Naive thymus-derived CD4-positive, alpha-beta T cell (primary cell): ENCODE measurements around the gene LMNTD2. TPM values are rescaled to one million over a fixed set of nuclear protein-coding genes. Genes with fewer than 3 reads are reported as not detected.

Source experiments
- ATAC-seq: fragments of 150-1000 bp; cut with Tn5 transposase; 2 replicates; pipeline ENCODE4 v1.10.0; 2021; ENCODE audit warnings: mild to moderate bottlenecking, moderate library complexity
- CTCF ChIA-PET: fragments of 350-600 bp; sonication (Branson Sonifier 250); formaldehyde crosslinking; loops from one replicate; lab custom pipeline; 2021; ENCODE audit warnings: antibody characterized with exemption; lab: Charles Lee
- POLR2A ChIA-PET: fragments of 350-600 bp; sonication (Branson Sonifier 250); formaldehyde crosslinking; loops from one replicate; lab custom pipeline; 2021; ENCODE audit warnings: antibody characterized with exemption, inconsistent platforms; lab: Charles Lee
- DNase-seq, 9 donors: peaks; one replicate each; pipeline versions ENCODE4 v3.0.0 to v3.0.0-alpha.2; 2020 to 2022; ENCODE audit warnings: mixed read lengths in 1 of 9
- H3K27ac ChIP-seq: one replicate; pipeline ENCODE4 v1.7.0; 2013; ENCODE audit warnings: mild to moderate bottlenecking, low read depth, low read length, moderate library complexity
- H3K27me3 ChIP-seq, 2 donors: one replicate each; pipeline ENCODE4 v1.7.0; 2013; ENCODE audit warnings: low read length in 2 of 2, mild to moderate bottlenecking in 2 of 2, moderate library complexity in 2 of 2; ENCODE audit not compliant: control insufficient read depth in 2 of 2, insufficient read depth in 2 of 2
- H3K36me3 ChIP-seq, 3 experiments: 1 replicate in 2 of 3; 2 replicates in 1 of 3; pipeline ENCODE4 v1.7.0; 2013; ENCODE audit warnings: low read length in 3 of 3, mild to moderate bottlenecking in 3 of 3, moderate library complexity in 1 of 3; ENCODE audit not compliant: insufficient read depth in 3 of 3, control insufficient read depth in 2 of 3
- H3K4me1 ChIP-seq, 2 donors: one replicate each; pipeline ENCODE4 v1.7.0; 2013; ENCODE audit warnings: low read length in 2 of 2, mild to moderate bottlenecking in 2 of 2, moderate library complexity in 1 of 2; ENCODE audit not compliant: control insufficient read depth in 2 of 2, insufficient read depth in 2 of 2
- H3K4me3 ChIP-seq: 2 replicates; pipeline ENCODE4 v1.7.0; 2013; ENCODE audit warnings: mild to moderate bottlenecking, low read length
- H3K9me3 ChIP-seq, 3 experiments: 1 replicate in 2 of 3; 2 replicates in 1 of 3; pipeline ENCODE4 v1.7.0; 2013; ENCODE audit warnings: low read length in 3 of 3; ENCODE audit not compliant: control insufficient read depth in 2 of 3
- H3K27ac Mint-ChIP-seq, 9 donors: one replicate each; pipeline ENCODE4 v1.8.0; 2020 to 2022; ENCODE audit warnings: mixed read lengths in 9 of 9, mild to moderate bottlenecking in 8 of 9, moderate library complexity in 5 of 9, inconsistent platforms in 2 of 9
- H3K27me3 Mint-ChIP-seq, 5 donors: one replicate each; pipeline ENCODE4 v1.8.0; 2021 to 2022; ENCODE audit warnings: mixed read lengths in 5 of 5, mild to moderate bottlenecking in 1 of 5
- H3K36me3 Mint-ChIP-seq, 5 donors: one replicate each; pipeline ENCODE4 v1.8.0; 2020 to 2022; ENCODE audit warnings: mixed read lengths in 5 of 5, mild to moderate bottlenecking in 3 of 5, inconsistent platforms in 1 of 5
- H3K4me1 Mint-ChIP-seq, 7 donors: one replicate each; pipeline ENCODE4 v1.8.0; 2020 to 2022; ENCODE audit warnings: mixed read lengths in 7 of 7, mild to moderate bottlenecking in 3 of 7, inconsistent platforms in 1 of 7
- H3K4me3 Mint-ChIP-seq, 10 donors: one replicate each; pipeline ENCODE4 v1.8.0; 2020 to 2022; ENCODE audit warnings: mild to moderate bottlenecking in 10 of 10, mixed read lengths in 10 of 10, moderate library complexity in 6 of 10, inconsistent platforms in 2 of 10
- H3K9me3 Mint-ChIP-seq, 11 donors: one replicate each; pipeline ENCODE4 v1.8.0; 2020 to 2022; ENCODE audit warnings: mixed read lengths in 11 of 11, mild to moderate bottlenecking in 4 of 11, inconsistent platforms in 1 of 11, moderate library complexity in 1 of 11
- intact Hi-C, 2 donors: fragments of 100-400 bp; cut with micrococcal nuclease; formaldehyde crosslinking; loops; one replicate each; pipeline ENCODE4 v1.15.1; 2023
- polyA plus RNA-seq, 2 donors: library from polyadenylated mRNA; unstranded; fragments of 300-500 nt; fragmentation: Illumina TruSeq; gene quantifications; one replicate each; pipeline ENCODE4 v1.2.3, GENCODE V29; 2021
- total RNA-seq, 6 experiments: library from RNA in 5 of 6; stranded (reverse) in 5 of 6; gene quantifications; 1 replicate in 5 of 6; 2 replicates in 1 of 6; pipeline ENCODE4 v1.2.3 and lab custom pipeline; 2021 to 2026

The LMNTD2 gene
- total and polyA plus RNA-seq, 7 experiments from 2014 or later, result 2.3 to 14.7 (median 9.0) TPM

DNA sequence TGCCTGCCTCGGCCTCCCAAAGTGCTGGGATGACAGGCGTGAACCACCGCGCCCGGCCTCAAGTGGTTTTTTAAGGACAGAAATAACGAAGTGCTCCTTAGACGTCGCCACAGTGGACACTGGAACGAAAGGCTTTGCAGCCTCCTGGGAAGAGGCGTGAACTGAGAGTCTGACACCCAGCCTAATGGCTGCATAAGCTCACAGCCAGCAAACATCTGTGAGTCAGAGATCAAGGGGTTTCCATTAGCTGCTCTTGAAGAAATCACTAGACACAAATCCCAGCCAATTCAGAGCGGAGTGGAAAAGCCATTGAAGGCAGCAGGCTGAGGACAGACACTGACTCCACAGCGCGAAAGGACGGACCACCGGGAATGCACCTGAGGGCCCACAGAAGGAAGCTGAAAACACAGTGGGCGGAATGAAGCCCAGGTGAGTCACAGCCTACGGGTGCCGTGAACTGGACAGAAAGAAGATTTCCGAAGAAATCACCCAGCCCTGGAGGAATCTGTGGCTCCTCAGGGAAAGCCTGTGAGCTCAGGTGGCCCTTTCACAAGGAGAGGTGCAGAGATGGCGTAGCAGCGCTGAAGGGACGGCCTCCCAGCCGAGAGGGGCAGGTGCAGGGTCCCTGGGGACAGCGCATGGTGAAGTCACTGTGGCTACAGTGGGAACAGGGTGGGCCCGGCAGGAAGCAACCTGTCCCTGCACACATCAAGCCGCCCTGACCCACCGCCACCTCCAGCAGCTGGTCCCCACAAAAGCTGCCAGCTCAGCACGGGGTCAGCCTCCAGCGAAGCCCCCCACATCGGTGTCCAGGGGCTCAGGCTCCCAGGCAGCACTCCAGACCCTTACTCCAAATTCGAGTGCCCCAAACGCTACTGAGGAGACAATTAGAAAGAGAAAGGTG lies 11.6 kb downstream of the LMNTD2 start:
- intact Hi-C loops, result no loop called here
- Histone ChIP-seq H3K27me3 (no peaks in the 10 kb centered on the region), H3K4me1 (peaks cover 0 to 6% of the 10 kb centered on the region in 2 donors), H3K27ac (no peak overlapping the region), H3K4me3 (no peak overlapping the region), H3K36me3 (no peaks in the 10 kb centered on the region), H3K9me3 (no peaks in the 10 kb centered on the region)
- Mint-ChIP-seq H3K36me3 (no peaks in the 10 kb centered on the region), H3K4me3 (no peak overlapping the region), H3K9me3 (no peaks in the 10 kb centered on the region), H3K27me3 (no peaks in the 10 kb centered on the region), H3K27ac (no peak overlapping the region), H3K4me1 (peaks cover 0 to 7% (median 0%) of the 10 kb centered on the region in 7 donors)
- DNase-seq (no peak), ATAC-seq (no peak)
- ChIA-PET POLR2A (interaction anchor here (1.4 kb wide), 1 partner anchor 13 kb away, joined by 3 read pairs; no protein-coding TSS in a partner anchor), CTCF (no interaction called here)

DNA sequence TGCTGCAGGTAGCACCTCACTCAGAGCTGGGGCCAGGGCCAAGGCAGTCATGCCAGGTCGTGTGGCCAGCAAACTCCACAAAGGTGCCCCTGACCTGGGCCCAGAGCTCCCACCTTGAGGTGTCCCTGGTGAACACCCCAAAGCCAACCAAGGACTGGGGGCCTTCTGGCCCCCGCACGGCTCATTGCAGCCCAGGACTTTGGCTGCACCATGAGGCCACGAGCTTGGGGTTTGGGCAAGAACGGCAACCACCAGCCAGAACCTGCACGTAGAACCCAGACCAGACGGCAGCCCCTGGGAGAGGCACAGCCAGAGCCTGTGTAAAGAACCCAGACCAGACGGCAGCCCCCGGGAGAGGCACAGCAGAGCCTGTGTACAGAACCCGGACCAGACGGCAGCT lies 15.4 kb downstream of the LMNTD2 start:
- Histone ChIP-seq H3K36me3 (no peaks in the 10 kb centered on the region), H3K9me3 (no peaks in the 10 kb centered on the region), H3K4me3 (no peak overlapping the region), H3K27me3 (no peaks in the 10 kb centered on the region), H3K4me1 (no peaks in the 10 kb centered on the region), H3K27ac (no peak overlapping the region)
- no peak overlapping the region for H3K27ac Mint-ChIP-seq
- no peaks in the 10 kb centered on the region for H3K27me3 Mint-ChIP-seq
- DNase-seq (no peak), ATAC-seq (no peak)
- no peak overlapping the region for H3K4me3 Mint-ChIP-seq
- intact Hi-C loops, result no loop called here
- H3K36me3 Mint-ChIP-seq, result peaks cover 0 to 2% (median 0%) of the 10 kb centered on the region in 5 donors
- H3K4me1 Mint-ChIP-seq, result peaks cover 0 to 4% (median 0%) of the 10 kb centered on the region in 7 donors
- no peaks in the 10 kb centered on the region for H3K9me3 Mint-ChIP-seq
- ChIA-PET CTCF (interaction anchor here (0.6 kb wide), 1 partner anchor 257 kb away, joined by 3 read pairs; no protein-coding TSS in a partner anchor), POLR2A (interaction anchor here (0.8 to 1.5 kb wide), 3 partner anchors 9 to 151 kb away, joined by 3 to 4 read pairs (median 3); partner anchors contain the start of gene TMEM80)

DNA sequence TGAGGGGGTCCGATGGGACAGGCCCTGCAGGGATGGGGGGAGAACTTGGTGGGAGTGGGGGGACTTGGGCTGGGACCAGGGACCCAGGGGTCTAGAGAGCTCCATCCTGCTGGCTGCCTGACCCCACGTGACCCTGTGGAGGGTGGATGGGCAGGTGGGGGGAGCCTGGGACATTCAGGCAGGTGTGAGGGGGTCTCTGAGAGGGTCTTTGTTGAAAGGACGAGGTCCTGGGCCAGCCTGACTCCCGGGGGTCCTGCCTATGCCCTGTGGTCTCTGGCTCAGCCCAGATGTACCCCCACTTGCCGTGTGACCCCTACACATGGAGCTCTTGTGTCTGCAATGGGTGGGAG lies 15.7 kb downstream of the LMNTD2 start:
- Histone ChIP-seq H3K36me3 (no peaks in the 10 kb centered on the region), H3K4me1 (no peaks in the 10 kb centered on the region), H3K27me3 (no peaks in the 10 kb centered on the region), H3K9me3 (no peaks in the 10 kb centered on the region), H3K4me3 (no peak overlapping the region), H3K27ac (no peak overlapping the region)
- H3K27me3 Mint-ChIP-seq, result no peaks in the 10 kb centered on the region
- H3K27ac Mint-ChIP-seq, result no peak overlapping the region
- peaks cover 0 to 4% (median 0%) of the 10 kb centered on the region in 7 donors for H3K4me1 Mint-ChIP-seq
- ATAC-seq, result no peak
- CTCF ChIA-PET, result interaction anchor here (0.6 kb wide), 1 partner anchor 257 kb away, joined by 3 read pairs; no protein-coding TSS in a partner anchor
- H3K36me3 Mint-ChIP-seq, result peaks cover 0 to 2% (median 0%) of the 10 kb centered on the region in 5 donors
- no peak for DNase-seq
- H3K4me3 Mint-ChIP-seq, result no peak overlapping the region
- intact Hi-C loops, result no loop called here
- POLR2A ChIA-PET, result interaction anchor here (0.8 to 1.5 kb wide), 2 partner anchors 11 to 151 kb away, joined by 3 to 4 read pairs; partner anchors contain the start of gene TMEM80
- no peaks in the 10 kb centered on the region for H3K9me3 Mint-ChIP-seq

DNA sequence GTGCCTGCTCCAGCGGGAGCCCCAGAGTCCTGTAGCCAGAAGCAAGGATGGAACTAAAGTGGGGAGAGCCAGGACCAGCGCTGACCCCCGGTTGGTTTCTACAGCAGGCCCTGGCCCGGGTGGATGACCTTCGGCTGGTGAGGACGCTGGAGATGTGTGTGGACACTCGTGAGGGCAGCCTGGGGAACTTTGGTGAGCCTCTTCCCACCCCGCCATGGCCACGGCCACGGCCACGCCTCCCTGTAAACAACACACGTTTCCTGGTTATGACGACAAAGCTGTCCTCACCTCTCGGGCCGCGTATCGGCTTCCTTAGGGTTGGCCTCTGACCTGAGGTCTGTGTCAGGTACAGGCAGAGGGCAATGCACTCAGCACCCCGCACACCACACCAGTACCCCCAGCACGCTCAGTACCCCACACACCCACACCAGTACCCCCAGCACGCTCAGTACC lies 19.1 kb downstream of the LMNTD2 start:
- H3K27ac ChIP-seq, result no peak overlapping the region
- Mint-ChIP-seq H3K4me1 (peaks cover under 1 to 11% (median 4%) of the 10 kb centered on the region in 7 donors), H3K36me3 (peaks cover 0 to 2% (median 0%) of the 10 kb centered on the region in 5 donors), H3K9me3 (no peaks in the 10 kb centered on the region), H3K27me3 (no peaks in the 10 kb centered on the region), H3K27ac (no peak overlapping the region), H3K4me3 (no peak overlapping the region)
- peaks cover 14 to 15% of the 10 kb centered on the region in 2 donors for H3K4me1 ChIP-seq
- DNase-seq, result no peak
- POLR2A ChIA-PET, result no interaction called here
- no peaks in the 10 kb centered on the region for H3K36me3 ChIP-seq
- no peaks in the 10 kb centered on the region for H3K27me3 ChIP-seq
- CTCF ChIA-PET, result no interaction called here
- H3K9me3 ChIP-seq, result no peaks in the 10 kb centered on the region
- intact Hi-C loops, result no loop called here
- ATAC-seq, result no peak
- no peak overlapping the region for H3K4me3 ChIP-seq

DNA sequence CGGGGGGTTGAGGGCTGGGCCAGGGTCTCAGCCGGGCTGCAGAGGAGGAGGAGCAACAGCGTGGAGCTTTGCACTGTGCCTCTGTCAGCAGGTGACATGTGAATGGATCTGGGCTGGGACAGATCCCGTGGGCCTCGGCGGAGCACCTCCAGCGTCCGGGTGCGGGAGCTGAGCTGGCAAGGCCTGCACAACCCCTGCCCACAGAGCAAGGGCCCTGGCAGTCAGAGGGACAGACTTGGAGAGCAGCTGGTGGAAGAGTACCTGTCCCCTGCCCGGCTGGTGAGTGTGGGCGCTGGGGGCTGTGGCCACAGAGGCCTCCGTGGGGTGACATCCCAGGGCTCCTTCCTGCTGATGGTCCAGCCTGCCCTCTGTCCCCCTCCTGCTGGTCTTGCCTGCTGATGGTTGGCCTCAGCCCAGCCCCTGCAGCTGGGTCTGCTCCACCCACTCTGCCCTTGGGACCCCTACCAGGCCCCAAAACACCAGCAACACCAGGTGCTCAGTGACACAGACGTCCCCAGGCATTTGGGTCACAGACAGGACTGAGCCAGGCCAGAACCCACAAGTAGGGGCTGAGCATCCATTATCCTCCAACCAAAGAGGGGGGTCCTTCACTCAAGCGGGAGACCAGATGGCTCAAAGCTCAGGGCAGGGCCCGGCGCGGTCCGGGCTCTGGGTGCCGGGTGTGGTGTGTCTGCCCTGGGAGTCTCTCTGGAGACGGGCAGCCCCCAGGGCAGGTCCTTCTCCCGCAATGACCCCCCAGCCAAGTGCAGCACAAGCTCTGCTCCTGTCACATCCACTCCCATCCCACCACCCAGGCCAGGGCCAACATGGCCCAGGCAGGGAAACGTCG lies 19.7 kb downstream of the LMNTD2 start:
- H3K27ac ChIP-seq, result no peak overlapping the region
- Mint-ChIP-seq H3K36me3 (peaks cover 0 to 2% (median 0%) of the 10 kb centered on the region in 5 donors), H3K27ac (no peak overlapping the region), H3K4me1 (peaks cover 5 to 16% (median 9%) of the 10 kb centered on the region in 7 donors), H3K9me3 (no peaks in the 10 kb centered on the region), H3K4me3 (peak overlapping the region in 1 of 10 donors; percentile 51), H3K27me3 (no peaks in the 10 kb centered on the region)
- DNase-seq (no peak), ATAC-seq (no peak)
- ChIA-PET POLR2A (no interaction called here), CTCF (no interaction called here)
- no peaks in the 10 kb centered on the region for H3K27me3 ChIP-seq
- intact Hi-C loops, result no loop called here
- H3K4me1 ChIP-seq, result peaks cover 15% of the 10 kb centered on the region in 2 donors
- H3K9me3 ChIP-seq, result no peaks in the 10 kb centered on the region
- no peaks in the 10 kb centered on the region for H3K36me3 ChIP-seq
- no peak overlapping the region for H3K4me3 ChIP-seq

DNA sequence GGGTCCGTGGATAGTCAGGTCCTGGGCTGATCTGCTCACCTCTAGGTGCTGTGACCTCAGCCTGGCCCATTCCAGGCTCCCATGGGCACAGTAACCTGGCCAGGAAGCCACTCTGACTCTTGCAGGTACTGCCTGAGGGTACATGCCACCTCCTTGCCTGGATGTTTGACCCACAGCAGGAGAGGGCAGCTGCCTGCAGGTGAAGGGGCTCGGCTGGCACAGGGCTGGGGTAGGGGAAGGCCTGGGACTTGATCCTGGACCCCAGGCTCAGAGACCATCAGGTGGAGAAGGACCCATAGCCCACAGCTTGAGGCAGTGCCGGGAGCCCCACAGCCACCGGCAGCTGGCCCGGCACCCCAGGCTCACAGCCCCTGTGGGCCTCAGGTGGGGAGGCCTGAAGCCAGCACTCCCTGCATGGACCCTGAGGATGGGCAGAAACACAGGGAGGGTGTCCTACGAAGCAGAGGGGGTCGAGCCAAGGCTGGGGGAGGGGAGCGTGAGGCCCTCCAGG lies 20.5 kb downstream of the LMNTD2 start:
- no peak overlapping the region for H3K27ac Mint-ChIP-seq
- Histone ChIP-seq H3K9me3 (no peaks in the 10 kb centered on the region), H3K27ac (no peak overlapping the region), H3K4me3 (no peak overlapping the region), H3K4me1 (peaks cover 15% of the 10 kb centered on the region in 2 donors), H3K36me3 (no peaks in the 10 kb centered on the region), H3K27me3 (no peaks in the 10 kb centered on the region)
- ChIA-PET POLR2A (no interaction called here), CTCF (no interaction called here)
- H3K27me3 Mint-ChIP-seq, result no peaks in the 10 kb centered on the region
- DNase-seq, result no peak
- no peak overlapping the region for H3K4me3 Mint-ChIP-seq
- peaks cover 0 to 2% (median 0%) of the 10 kb centered on the region in 5 donors for H3K36me3 Mint-ChIP-seq
- no peak for ATAC-seq
- intact Hi-C loops, result loop anchor here in 1 of 2 donors (5.0 kb wide), 2 partner anchors 157 to 182 kb away; partner anchors contain the start of genes DEAF1 and TMEM80
- peaks cover 5 to 16% (median 9%) of the 10 kb centered on the region in 7 donors for H3K4me1 Mint-ChIP-seq
- H3K9me3 Mint-ChIP-seq, result no peaks in the 10 kb centered on the region
